D721Med (cell line): ENCODE data around the gene AFF2.

Source experiments
- DNase-seq: peaks from one replicate; pipeline ENCODE4 v3.0.0; 2011; ENCODE audit warnings: low spot score; ENCODE audit not compliant: insufficient read length
- FAIRE-seq: peaks from 2 replicates; lab custom pipeline; 2011; peaks lifted over from hg19 to GRCh38; lab: Jason Lieb, UNC
- CTCF ChIP-seq: IDR thresholded peaks from 2 replicates; pipeline ENCODE4 v1.5.1; 2012; ENCODE audit warnings: mild to moderate bottlenecking, control low read depth; ENCODE audit not compliant: insufficient read depth; ENCODE audit errors: missing control alignments

The AFF2 gene

GRCh38 chrX:148495176-148495575 is 5.2 kb upstream of the AFF2 start:
- no peak for TF ChIP-seq CTCF
- DNase-seq: no peak
- FAIRE-seq: no peak

GRCh38 chrX:148498067-148498466 is 2.4 kb upstream of the AFF2 start:
- FAIRE-seq: no peak
- no peak for TF ChIP-seq CTCF
- no peak for DNase-seq

GRCh38 chrX:148499638-148500422 is 587 bp upstream of the AFF2 start:
- no peak for DNase-seq
- no peak for TF ChIP-seq CTCF
- FAIRE-seq: no peak

GRCh38 chrX:148501386-148502066 is 1.1 kb downstream of the AFF2 start:
- no peak for TF ChIP-seq CTCF
- FAIRE-seq: no peak
- DNase-seq: no peak

- no peak for TF ChIP-seq CTCF
- no peak for DNase-seq
- no peak for FAIRE-seq
Measured at GRCh38 chrX:148504506-148504905, 4.1 kb downstream of the AFF2 start.

GRCh38 chrX:148507418-148507817 is 7.0 kb downstream of the AFF2 start:
- TF ChIP-seq CTCF: no peak
- FAIRE-seq: no peak
- DNase-seq: no peak

- FAIRE-seq: no peak
- DNase-seq: no peak
- TF ChIP-seq CTCF: no peak
Measured at GRCh38 chrX:148512453-148512852, 12.0 kb downstream of the AFF2 start.
